ENCODE results near the gene RXRB.

DNA sequence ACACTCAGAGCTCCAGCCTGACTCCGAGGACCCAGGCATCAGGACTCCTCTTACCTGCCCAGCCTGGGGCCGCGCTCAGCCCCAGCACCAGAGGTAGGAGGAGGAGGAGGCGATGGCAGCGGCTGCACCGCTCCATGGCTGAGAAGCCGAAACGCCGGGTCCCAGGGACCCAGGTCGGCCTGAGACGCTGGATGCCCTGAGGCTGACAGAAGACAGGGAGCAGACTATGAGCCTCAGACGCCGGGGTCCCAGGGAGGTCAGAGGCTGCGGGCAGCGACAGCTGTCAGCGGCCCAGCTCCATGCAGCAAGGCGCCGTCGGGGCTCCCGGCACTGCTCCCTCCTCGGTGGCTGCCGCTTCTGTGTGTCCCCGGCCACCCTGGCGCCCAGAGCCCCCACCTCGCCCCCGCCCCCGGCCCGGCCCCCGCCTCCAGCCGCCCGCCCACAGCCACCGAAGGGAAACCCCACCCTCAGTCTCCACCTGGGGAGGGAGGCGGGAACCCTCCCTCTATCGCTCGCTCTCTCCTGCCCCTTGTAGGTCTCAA is 8.3 kb downstream of the RXRB start, which contains the start of gene COL11A2:
- TF ChIP-seq, protein P1, sequence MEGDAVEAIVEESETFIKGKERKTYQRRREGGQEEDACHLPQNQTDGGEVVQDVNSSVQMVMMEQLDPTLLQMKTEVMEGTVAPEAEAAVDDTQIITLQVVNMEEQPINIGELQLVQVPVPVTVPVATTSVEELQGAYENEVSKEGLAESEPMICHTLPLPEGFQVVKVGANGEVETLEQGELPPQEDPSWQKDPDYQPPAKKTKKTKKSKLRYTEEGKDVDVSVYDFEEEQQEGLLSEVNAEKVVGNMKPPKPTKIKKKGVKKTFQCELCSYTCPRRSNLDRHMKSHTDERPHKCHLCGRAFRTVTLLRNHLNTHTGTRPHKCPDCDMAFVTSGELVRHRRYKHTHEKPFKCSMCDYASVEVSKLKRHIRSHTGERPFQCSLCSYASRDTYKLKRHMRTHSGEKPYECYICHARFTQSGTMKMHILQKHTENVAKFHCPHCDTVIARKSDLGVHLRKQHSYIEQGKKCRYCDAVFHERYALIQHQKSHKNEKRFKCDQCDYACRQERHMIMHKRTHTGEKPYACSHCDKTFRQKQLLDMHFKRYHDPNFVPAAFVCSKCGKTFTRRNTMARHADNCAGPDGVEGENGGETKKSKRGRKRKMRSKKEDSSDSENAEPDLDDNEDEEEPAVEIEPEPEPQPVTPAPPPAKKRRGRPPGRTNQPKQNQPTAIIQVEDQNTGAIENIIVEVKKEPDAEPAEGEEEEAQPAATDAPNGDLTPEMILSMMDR (IDR thresholded peaks at IDR 0.05), result no peak
- TF ChIP-seq POLR2A (IDR thresholded peaks at IDR 0.05), result no peak

All from right lobe of liver (tissue), 4 donors.